ENCODE results near the gene TOMM70.
A peak's percentile ranks its signal among the peaks of the same experiment; 100 is the strongest.
"Not testable (repeated sequence)": the region's sequence is repeated elsewhere in the genome, so short reads cannot be mapped to it uniquely, and the experiment has no call there.

Gene TOMM70

GRCh38 chr3:100366424-100366823, 34.5 kb downstream of the TOMM70 start:
- no peak for DNase-seq

GRCh38 chr3:100364421-100364820, 36.5 kb downstream of the TOMM70 start:
- no peak for DNase-seq

- DNase-seq = no peak
These were observed 39.0 kb downstream of the TOMM70 start for GRCh38 chr3:100361897-100362296.

GRCh38 chr3:100360757-100361496, 40.0 kb downstream of the TOMM70 start:
- no peak for DNase-seq

GRCh38 chr3:100359035-100359434, 41.9 kb downstream of the TOMM70 start:
- no peak for DNase-seq

- no peak for DNase-seq
These were observed 42.5 kb downstream of the TOMM70 start for GRCh38 chr3:100358413-100358812.

- no peak for DNase-seq
These were observed 46.0 kb downstream of the TOMM70 start for GRCh38 chr3:100354850-100355249.

GRCh38 chr3:100352296-100353231, 48.3 kb downstream of the TOMM70 start:
- DNase-seq = no peak

- not testable (repeated sequence) for DNase-seq
These were observed 49.1 kb downstream of the TOMM70 start for GRCh38 chr3:100351770-100352169.

GRCh38 chr3:100348727-100349126, 52.2 kb downstream of the TOMM70 start:
- no peak for DNase-seq

GRCh38 chr3:100340527-100340926, 60.4 kb downstream of the TOMM70 start:
- DNase-seq = no peak

GRCh38 chr3:100339786-100340185, 61.1 kb downstream of the TOMM70 start:
- DNase-seq = no peak

GRCh38 chr3:100338911-100339310, 62.0 kb downstream of the TOMM70 start:
- no peak for DNase-seq

GRCh38 chr3:100336229-100336628, 64.7 kb downstream of the TOMM70 start:
- DNase-seq = not testable (repeated sequence)

GRCh38 chr3:100335434-100335833, 65.5 kb downstream of the TOMM70 start:
- DNase-seq = no peak

- DNase-seq = peak; percentile 88
These were observed 66.2 kb downstream of the TOMM70 start, which contains the start of gene NIT2 for GRCh38 chr3:100334488-100335351. TSS of gene NIT2 (plus strand) at chr3:100334757. CDS start at chr3:100334792, 35 bp downstream.

- DNase-seq = no peak
These were observed 66.9 kb downstream of the TOMM70 start for GRCh38 chr3:100333970-100334487.

- DNase-seq = no peak
These were observed 67.8 kb downstream of the TOMM70 start for GRCh38 chr3:100333051-100333450.

GRCh38 chr3:100331660-100332059, 69.2 kb downstream of the TOMM70 start:
- no peak for DNase-seq

GRCh38 chr3:100330651-100331050, 70.2 kb downstream of the TOMM70 start:
- DNase-seq = no peak

- no peak for DNase-seq
These were observed 70.9 kb downstream of the TOMM70 start for GRCh38 chr3:100329800-100330489.

Measured in right kidney (tissue), 1 donor.